Activated T-helper 1 cell treated with anti-CD3 and anti-CD28 coated beads, Interleukin-2, amount 50 U/mL, for 16 hours (primary cell): ENCODE data around the gene ELAVL3.
"Not testable (repeated sequence)": the region's sequence is repeated elsewhere in the genome, so short reads cannot be mapped to it uniquely, and the experiment has no call there.

Source experiments
- DNase-seq, 2 donors: peaks; one replicate each; pipeline ENCODE4 v3.0.0-alpha.2; 2020; ENCODE audit warnings: low read depth in 1 of 2, low spot score in 1 of 2

The ELAVL3 gene

DNA sequence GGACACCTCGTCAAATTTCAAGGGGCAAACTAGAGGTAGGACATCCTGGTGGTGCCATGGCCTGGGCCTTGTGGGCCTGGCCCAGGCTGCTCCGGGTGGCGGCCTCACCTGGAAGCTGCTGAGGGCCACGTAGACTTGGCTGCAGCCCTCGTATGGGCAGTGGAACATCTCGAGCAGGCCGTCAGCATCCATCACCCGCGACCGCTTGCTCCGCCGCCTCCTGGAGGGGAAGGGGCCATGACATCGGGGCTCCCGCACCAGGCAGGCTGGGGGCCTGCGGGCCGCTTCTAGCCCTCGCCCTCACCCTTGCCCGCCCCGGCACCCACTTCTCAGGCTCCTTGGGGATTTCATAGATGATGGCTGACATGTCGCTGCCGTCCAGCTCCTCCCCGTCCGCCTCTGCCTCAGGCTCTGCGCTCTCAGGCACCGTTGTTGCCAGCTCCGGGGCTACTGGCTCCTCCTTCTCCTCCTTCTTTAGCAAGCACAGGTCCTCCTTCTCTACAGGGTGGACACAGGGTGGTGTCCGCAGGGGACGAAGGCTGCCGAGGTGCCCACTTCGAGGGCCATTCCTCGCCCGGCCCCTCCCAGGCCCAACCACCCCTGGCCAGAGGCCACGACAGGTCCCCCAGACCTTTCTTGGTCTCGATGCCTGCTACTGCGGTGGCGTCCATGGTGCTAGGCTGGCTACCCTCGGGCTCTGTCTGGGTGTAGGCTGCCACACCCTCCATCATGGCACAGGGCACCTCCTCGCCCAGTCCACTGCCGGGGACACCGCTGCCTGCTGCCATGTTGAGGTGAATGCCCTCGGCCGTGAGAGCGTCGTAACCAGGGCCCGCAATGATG is 6.0 kb upstream of the ELAVL3 start:
- no peak for DNase-seq

DNA sequence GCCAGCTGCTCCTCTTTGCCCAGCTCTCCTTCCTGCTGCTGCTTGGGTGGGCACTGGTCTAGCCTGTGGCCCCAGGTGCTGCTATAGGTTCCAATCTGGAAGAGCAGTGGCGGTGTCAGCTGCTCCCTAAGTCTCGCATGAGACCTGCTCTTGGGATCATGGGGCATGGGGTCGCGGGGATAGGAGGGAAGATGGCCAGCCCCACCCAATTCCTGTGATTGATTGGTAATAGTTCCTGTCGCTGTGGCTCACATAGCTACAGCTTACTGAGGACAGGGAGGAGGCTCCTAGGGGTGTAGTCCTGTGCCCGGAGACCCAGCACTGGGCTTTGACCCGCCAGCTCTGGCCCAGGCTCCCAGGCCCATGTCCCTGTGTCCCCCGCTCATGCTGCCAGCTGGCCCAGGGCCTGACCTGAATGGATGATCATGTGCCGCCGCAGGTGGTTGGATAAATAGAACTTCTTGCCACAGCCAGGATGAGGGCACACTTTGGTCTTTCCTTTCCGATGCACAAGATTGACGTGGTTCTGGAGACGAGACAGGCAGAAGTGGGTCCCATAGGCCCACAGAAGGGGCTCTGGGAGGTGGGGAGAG is 4.5 kb upstream of the ELAVL3 start:
- DNase-seq = no peak

DNA sequence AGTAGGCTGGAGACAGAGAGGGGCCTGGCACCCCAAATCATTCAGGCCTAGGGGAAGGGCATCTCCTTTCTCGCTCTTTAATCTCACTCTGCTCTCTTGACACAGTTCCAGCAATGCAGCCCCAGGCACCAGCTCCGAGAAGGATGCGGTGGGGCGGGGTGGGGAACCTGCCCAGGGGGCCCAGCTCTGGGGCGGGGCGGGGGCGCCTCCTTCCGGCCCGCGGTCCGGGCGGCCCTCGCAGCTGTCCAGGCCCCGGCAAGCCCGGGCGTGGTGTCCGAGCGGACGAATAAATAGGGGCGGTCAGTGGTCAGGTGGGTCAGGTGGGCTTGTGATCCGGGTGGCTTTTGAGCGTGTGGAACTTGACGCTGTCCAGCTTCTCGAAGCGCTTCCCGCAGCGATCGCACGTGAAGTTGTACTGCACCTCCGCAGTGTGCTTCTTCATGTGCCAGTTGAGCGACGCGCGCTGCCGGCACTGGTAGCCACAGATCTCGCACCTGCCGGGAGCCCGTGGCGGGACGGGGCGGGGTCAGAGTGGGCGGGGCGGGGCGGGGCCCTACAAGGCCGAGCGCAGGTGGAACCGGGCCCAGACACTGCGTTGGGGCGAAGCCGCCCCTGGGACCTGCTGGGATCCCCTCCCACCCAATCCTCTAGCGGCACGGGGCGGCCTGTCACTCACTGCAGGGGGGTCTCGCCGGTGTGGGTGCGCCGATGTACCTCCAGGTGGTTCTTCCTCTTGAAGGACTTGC is 2.7 kb upstream of the ELAVL3 start:
- DNase-seq = no peak

DNA sequence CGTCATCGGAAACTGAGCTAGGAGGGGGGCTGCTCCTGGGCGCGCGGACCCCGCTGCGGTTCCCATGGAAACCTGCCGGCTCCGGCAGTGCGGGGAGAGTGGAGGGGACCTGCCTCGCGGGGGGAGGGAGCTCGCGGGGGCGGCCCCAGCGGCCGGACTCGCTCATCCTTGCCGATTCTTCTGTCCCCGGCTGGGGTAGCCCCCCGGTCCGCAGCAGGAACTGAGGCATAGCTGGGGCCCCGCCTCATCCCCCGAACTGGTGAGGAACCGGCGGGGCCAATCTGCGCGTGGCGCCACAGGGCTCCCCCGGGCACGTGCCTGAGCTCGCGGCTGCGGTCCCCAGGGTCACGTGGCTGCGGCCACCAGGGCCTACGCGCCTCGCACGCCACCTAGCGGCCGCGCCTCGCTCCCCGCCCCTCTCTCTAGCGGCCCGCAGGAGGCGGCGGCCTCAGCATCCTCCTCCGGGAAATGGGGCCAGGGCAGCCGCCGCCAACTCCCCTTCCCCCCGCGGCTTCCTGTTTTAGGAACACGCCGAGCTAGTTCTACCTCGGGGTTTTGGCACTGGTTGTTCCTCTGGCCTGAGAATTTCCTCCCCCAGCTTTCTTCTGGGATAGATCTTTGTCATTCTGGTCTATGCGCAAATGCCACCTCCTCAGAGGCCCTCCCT is 1.7 kb upstream of the ELAVL3 start:
- peak; percentile 67 to 69 for DNase-seq

DNA sequence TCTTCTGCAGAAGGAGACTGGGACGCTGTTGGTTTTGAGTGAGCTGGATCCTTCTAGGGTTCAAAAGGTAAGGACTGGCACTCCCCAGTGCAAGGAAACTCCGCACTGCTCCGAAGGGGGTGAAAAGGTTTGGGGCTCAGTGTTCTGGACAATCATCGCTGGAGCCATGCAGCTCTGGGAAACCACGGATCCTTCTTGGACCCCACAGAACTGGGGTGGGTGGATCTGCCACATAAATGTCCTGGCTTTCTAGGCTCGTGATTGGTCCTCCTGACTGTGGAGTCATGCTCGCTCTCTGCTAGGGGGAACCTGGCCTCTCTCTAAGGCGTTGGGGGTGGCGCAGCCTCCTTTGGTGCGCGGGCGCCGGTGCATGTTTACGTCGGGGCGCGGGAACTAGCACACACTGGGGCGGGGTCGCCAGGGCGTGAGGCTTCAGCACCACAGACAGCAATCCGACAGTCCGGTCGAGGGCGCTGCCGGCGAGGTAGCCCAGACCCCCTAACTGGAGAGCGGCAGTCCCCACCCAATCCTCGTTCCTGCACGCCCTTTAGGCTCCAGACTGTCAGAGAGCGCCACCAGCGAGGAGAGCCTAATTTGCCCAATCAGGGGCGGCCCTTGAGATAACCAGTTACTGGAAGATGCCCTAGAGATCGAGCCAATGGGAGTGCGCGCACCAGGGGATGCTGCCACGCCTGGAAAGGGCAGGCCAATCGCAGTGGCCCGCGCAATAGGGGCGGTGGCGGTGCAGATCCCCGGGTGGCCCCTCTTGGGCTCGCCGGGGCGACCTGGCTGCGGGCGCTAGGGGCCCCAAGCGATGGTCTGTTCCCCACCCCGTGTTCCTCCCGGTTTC is 913 bp upstream of the ELAVL3 start:
- DNase-seq = peak in 1 of 2 donors; percentile 42

DNA sequence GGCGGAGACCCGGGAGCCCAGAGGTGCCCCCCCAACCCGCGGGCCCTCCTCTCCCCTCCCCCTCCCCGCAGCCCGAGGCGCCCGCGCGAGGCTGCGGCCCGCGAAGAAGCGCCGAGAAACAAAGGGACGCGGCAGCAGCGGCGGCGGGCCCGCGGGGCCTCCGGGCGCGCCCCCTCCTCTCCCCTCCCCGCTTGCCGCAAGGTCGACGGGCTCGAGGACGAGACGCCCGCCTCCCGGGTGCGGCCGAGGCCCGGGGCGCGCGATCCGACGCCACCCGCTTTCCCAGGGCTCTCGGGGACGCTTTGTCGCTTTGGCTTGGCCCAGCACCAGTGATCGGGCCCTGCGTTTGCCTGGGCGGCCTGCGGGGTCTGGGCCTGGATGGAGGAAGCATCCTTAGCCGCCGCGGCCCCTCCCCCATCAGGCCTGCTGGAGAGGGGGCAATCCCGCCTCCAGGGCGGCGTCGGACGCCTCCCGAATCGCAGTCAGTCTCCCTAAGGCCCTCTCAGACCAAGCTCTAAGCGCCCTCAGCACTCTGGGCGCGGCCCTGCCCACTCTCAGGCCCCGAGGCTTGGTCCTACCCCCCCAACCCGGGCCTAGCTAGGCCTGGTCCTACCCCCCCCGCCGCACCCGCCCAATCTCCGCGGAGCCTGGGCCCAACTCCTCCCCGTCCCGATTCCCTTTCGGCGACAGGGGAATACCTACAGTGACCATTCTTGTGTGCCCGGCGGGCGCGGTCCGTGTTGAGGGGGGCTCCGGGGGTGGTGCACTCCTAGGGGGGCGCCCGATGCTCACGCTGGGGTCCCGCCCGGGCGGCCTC is 740 bp downstream of the ELAVL3 start:
- no peak for DNase-seq

DNA sequence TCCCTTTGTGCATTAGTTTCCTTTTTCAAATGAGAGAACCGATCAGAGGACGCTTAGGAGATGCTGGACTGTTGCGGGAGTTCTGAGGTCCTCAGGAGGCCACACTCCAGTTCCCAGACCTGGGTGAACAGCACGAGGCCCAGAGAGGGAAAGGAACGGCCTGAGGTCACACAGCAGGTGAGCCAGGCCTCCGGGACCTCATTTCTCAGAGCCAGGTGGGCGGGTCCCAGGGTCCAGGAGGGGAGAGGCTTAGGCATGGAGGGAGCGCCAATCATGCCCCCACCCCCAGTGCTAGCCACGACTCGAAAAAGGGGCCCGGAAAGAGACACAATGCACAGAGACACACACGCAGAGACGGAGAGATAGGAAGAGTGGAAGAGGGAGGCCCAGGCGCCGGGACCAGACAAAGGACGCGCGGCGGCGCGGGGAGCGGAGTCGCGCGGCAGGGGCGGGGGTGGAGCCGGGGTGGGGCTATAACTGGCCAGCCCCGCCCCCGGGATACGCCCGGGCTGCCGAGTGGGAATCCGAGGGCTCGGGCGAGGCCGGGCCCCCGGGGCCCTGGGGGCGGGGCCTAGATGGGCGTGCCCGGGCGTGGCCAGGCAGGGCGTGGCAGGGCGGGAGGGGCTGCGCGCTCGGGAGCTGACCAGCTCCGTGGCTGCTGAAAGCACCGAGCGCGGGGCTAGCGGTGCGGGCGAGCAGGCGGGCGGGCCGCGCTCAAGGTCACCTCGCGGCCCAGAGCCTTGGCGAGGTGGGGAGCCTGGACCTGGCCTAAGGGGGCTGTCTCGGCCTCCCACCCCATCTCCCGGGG is 1.6 kb downstream of the ELAVL3 start:
- DNase-seq = no peak

DNA sequence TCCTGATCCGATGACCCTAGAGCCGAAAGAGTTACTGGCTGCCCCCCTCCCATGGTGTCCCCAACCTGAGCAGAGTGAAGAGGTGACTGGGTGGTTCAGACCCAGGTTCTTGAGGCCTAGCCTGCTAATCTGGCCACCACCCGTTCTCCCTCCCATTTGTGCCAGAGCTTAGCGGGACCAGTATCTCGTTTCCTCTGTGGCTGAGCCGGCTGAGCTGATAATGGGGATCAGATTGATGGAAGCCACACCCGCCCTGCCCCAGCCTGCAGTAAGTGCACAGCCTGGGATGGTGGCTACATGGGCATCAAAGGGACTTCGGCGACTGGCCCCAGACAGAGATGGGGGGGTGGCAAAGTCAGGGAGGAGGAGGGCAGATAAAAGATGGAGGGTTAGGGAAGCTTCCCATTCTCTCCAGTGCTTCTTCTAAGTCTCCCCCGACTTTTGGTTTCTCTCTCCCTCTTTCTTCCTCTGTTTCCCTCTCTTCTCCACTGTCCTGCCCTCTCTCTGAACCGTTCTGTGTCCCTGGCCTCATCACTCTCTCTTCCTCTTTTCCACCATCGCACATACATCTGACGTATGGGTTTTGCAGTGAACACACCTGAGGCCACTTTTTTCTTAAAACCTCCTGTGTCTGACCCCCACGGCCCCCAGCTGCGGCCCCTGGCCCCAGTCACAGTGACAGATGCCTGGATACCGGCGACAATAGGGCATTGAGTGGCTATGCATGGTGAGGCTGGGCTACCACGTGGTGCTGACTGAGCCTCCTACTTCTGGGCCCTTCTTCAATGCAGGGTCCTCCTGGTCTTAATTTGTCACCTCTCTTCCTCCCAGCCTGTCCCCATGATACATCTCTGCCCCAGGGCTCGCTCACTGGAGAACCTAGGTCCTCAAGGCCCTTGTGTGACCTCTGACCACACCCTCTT is 2.4 kb downstream of the ELAVL3 start:
- no peak for DNase-seq

DNA sequence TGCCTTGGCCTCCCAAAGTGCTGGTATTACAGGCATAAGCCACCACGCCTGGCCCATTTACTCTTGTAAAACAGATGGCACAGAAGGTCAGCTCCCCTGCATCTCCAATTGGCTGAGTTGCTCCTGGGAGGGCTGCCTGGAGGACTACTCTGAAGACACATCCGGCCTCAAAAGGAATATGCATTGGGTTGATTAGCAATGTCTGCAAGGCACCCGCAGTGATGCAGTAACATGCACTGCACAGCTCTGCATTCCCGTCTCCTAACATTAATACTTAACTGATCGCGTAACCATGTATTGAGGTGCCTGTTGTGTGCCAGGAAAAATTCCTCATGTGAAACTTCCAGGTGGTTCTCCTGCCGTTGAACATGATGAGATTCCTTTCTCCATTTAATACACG is 5.0 kb downstream of the ELAVL3 start:
- no peak for DNase-seq

DNA sequence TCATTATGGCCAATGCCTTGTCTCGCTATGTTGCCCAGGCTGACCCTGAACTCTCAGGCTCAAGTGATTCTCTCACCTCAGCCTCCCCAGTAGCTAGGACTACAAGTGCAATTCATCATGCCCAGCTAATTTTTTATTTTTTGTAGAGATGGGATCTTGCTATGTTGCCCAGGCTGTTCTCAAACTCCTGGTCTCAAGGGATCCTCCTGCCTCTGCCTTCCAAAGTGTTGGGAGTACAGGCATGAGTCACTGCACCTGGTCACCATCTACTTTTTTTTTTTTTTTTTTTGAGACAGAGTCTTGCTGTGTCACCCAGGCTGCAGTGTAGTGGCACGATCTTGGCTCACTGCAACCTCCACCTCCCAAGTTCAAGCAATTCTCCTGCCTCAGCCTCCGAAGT is 5.5 kb downstream of the ELAVL3 start:
- not testable (repeated sequence) for DNase-seq

DNA sequence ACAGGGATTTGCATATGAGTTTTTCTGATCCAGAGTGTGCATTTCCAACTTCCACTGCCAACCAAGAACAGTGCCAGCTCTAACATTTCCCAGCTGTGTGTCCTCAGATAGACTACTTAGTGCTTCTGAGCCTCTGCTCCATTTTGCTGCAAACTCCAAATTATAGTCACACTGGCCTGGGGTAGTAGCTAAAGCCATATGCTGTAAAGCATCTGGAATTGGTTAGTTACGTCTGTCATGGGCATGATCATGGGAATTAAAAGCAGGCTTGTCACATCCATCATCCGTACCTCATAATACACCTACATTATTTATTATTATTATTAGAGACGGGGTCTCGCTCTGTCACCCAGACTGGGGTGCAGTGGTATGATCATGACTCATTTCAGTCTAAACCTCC is 7.1 kb downstream of the ELAVL3 start:
- DNase-seq = no peak

DNA sequence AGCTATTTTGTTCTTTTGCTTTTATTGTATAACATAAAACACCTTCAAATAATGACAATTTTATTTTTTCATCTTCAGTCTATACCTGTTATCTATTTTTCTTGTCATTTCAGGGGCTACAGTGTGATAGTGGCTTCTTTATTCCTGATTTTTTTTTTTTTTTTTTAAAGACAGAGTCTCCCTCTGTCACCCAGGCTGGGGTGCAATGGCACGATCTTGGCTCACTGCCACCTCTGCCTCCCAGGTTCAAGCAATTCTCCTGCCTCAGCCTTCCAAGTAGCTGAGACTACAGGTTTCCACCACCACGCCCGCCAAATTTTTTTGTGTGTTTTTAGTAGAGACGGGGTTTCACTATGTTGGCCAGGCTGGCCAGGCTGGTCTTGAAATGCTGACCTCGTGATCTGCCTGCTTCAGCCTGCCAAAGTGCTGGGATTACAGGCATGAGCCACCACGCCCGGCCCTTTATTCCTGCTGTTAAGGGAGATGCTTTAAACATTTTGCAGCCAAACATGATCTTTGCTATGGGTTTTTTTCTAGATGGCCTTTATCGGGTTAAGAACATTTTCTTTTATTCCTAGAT is 12.5 kb downstream of the ELAVL3 start:
- not testable (repeated sequence) for DNase-seq

DNA sequence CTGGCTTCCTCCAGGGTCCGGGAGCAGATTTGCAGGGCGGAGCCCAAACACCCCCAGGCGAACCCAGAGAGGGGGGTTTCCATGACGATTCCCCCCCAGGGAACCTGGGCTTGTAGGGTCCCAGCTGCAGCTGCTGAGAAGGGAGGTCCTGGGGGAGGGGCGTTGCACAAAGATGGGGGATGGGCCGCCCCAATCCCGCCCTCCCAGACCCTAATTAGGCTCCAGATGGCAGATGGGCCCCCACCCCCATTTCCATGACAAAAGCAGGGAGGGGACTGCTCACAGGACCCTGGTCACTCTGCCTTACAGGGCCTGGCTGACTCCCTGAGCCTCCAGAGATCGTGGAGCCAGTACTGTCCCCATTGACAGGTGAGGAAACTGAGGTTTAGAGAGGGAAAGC is 15.2 kb downstream of the ELAVL3 start:
- no peak for DNase-seq

DNA sequence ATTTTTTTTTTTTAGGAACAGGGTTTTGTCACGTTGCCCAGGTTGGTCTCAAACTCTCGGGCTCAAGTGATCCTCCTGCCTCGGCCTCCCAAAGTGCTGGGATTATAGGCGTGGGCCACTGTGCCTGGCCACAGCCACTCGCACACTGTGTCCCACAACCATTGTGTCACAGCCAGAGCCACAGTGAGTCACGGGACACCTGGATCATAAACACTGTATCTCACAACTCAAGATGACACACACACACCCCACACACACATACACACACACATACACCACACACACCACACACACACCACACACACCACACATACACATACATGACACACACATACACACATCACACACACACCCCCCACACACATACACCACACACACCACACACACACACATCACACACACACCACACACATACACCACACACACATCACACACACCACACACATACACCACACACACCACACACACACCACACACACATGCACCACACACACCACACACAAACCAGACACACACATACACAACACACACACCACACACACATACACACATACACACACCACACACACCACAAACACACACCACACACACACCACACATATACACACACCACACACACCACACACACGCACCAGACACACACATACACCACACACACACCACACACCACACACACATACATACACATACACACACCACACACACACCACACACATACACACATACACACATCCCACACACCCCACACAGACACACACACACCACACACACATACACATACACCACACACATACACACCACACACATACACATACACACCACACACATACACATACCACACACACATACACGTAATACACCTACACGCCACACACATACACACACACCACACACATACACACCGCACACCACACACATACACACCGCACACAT is 16.2 kb downstream of the ELAVL3 start:
- DNase-seq = no peak

DNA sequence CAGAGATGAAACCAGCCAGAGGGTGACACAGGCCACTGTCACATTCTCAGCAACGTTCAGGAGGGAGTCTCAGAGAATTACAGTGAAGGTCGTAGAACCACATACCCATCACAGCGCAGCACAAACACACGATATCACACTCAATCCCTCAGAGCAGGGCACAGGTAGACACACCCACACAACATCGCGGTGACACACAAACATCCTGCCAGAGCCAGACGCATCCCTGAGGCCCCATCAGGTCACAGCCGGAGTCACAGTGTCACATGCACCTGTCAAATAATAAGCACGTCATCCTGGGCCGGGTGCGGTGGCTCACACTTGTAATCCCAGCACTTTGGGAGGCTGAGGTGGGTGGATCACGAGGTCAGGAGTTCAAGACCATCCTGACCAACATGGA is 17.5 kb downstream of the ELAVL3 start:
- no peak for DNase-seq

DNA sequence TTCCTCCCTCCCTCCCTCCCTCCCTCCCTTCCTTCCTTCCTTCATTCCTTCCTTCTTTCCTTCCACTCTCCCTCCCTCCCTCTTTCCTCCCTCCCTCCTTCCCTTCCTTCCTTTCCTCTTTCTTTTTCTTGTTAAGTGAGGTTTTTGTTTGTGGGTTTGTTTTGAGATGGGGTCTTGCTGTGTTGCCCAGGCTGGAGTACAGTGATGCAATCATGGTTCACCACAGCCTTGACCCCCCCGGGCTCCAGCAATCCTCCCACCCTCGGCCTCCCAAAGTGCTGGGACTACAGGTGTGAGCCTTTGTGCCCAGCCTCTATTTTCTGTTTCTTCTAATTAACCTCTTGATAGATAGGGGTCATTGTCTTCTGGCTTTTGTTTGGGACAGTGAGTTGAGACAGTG is 19.4 kb downstream of the ELAVL3 start:
- DNase-seq = no peak

DNA sequence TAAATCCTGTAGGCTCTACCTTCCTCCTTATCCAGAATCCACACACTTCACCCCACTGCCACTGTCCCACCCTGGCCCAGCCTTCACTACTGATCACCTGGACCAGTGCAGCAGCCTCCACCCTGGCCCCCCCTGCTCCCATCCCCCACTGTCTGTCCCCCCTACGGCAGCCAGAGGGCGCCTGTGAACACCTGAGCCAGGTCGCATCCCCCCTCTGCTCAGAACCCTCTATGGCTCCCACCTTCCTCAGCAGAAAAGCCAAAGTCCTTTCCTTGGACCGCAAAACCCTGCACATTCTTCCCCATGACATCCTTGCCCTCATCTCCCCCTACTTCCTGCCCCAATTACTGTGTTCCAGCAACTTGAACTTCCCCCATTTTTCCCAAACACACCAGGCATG is 20.6 kb downstream of the ELAVL3 start:
- DNase-seq = no peak
